SK-N-SH (cell line): ENCODE results near the gene UBTF. TPM values are rescaled to one million over a fixed set of nuclear protein-coding genes. Genes with fewer than 3 reads are reported as not detected.

Experiments
- CTCF ChIA-PET: fragments of 300-600, 350-600 bp; formaldehyde crosslinking; extraction: SDS; loops from one replicate; lab custom pipeline; 2021; lab: Yijun Ruan, JAX
- POLR2A ChIA-PET: fragments of 350-600 bp; sonication (Branson Sonifier 250); formaldehyde crosslinking; extraction: SDS; loops from one replicate; lab custom pipeline; 2020; ENCODE audit warnings: antibody characterized with exemption, inconsistent platforms; lab: Yijun Ruan, JAX
- DNase-seq: peaks from one replicate; pipeline ENCODE4 v3.0.0; 2012
- H2AFZ ChIP-seq: fragments of 200-600 bp; sonication (generic); 2 replicates; pipeline ENCODE4 v1.8.1; 2016; ENCODE audit warnings: antibody characterized with exemption, mild to moderate bottlenecking, low read depth
- H3F3A ChIP-seq: fragments of 200-600 bp; sonication (generic); replicated peaks from 2 replicates; pipeline ENCODE3; 2016; ENCODE audit warnings: antibody characterized with exemption, mild to moderate bottlenecking; ENCODE audit not compliant: insufficient read depth
- H3K27ac ChIP-seq, 2 experiments: fragments of 200-500 bp in 1 of 2; fragments of 200-600 bp in 1 of 2; sonication (Bioruptor generic) in 1 of 2; sonication (generic), shearing (Covaris generic) in 1 of 2; 2 replicates each; pipeline versions ENCODE4 v1.5.1 to v1.6.1; 2014 to 2016; ENCODE audit warnings: low read depth in 2 of 2, inconsistent platforms in 1 of 2, low read length in 1 of 2, mild to moderate bottlenecking in 1 of 2, mixed read lengths in 1 of 2
- H3K27me3 ChIP-seq: fragments of 200-600 bp; sonication (generic), shearing (Covaris generic); 2 replicates; pipeline ENCODE4 v1.6.1; 2016; ENCODE audit warnings: mixed run types; ENCODE audit not compliant: insufficient read depth
- H3K36me3 ChIP-seq, 2 experiments: fragments of 200-500 bp in 1 of 2; fragments of 200-600 bp in 1 of 2; sonication (Bioruptor generic) in 1 of 2; sonication (generic) in 1 of 2; replicated peaks in 1 of 2; 2 replicates each; pipeline versions ENCODE3 to v1.5.1; 2014 to 2016; ENCODE audit warnings: low read length in 1 of 2, mild to moderate bottlenecking in 1 of 2; ENCODE audit not compliant: insufficient read depth in 2 of 2, control insufficient read depth in 1 of 2
- H3K4me1 ChIP-seq, 2 experiments: fragments of 200-500 bp in 1 of 2; fragments of 200-600 bp in 1 of 2; sonication (Bioruptor generic) in 1 of 2; sonication (generic), shearing (Covaris generic) in 1 of 2; 2 replicates each; pipeline versions ENCODE4 v1.5.1 to v1.6.1; 2014 to 2016; ENCODE audit warnings: low read depth in 1 of 2, low read length in 1 of 2, mixed run types in 1 of 2; ENCODE audit not compliant: insufficient read depth in 2 of 2, control insufficient read depth in 1 of 2
- H3K4me2 ChIP-seq: fragments of 200-600 bp; sonication (generic), shearing (Covaris generic); 2 replicates; pipeline ENCODE4 v1.6.1; 2017; ENCODE audit warnings: mixed run types
- H3K4me3 ChIP-seq, 2 experiments: fragments of 200-500 bp in 1 of 2; fragments of 200-600 bp in 1 of 2; sonication (Bioruptor generic) in 1 of 2; sonication (generic), shearing (Covaris generic) in 1 of 2; 2 replicates each; pipeline versions ENCODE4 v1.5.1 to v1.8.1; 2014 to 2016; ENCODE audit warnings: low read depth in 2 of 2, inconsistent platforms in 1 of 2, low read length in 1 of 2, mild to moderate bottlenecking in 1 of 2, mixed read lengths in 1 of 2, moderate library complexity in 1 of 2
- H3K79me2 ChIP-seq: fragments of 200-600 bp; sonication (generic); 2 replicates; pipeline ENCODE4 v1.8.1; 2017; ENCODE audit warnings: mild to moderate bottlenecking; ENCODE audit not compliant: insufficient read depth
- H3K9ac ChIP-seq: fragments of 200-600 bp; sonication (generic); 2 replicates; pipeline ENCODE4 v1.6.1; 2017; ENCODE audit warnings: mixed run types
- H3K9me2 ChIP-seq: fragments of 200-600 bp; sonication (generic); 2 replicates; pipeline ENCODE4 v1.6.1; 2017; ENCODE audit warnings: mixed run types
- H3K9me3 ChIP-seq: fragments of 200-600 bp; sonication (generic); 2 replicates; pipeline ENCODE4 v1.6.1; 2017; ENCODE audit warnings: mixed run types, mild to moderate bottlenecking, moderate library complexity
- H4K20me1 ChIP-seq: fragments of 200-600 bp; sonication (generic); 2 replicates; pipeline ENCODE4 v1.6.1; 2017; ENCODE audit warnings: mild to moderate bottlenecking, mixed run types; ENCODE audit not compliant: insufficient read depth
- MEF2A ChIP-seq: IDR thresholded peaks from 2 replicates; pipeline ENCODE4 v1.4.0; 2012; ENCODE audit warnings: low read depth, borderline replicate concordance
- NFIC ChIP-seq: IDR thresholded peaks from 2 replicates; pipeline ENCODE4 v1.4.0; 2012; ENCODE audit warnings: borderline replicate concordance
- POLR2AphosphoS5 ChIP-seq: IDR thresholded peaks from 2 replicates; pipeline ENCODE4 v1.6.1; 2012; ENCODE audit warnings: low read depth, low read length
- RAD21 ChIP-seq: IDR thresholded peaks from 2 replicates; pipeline ENCODE4 v1.6.1; 2012; ENCODE audit warnings: mild to moderate bottlenecking, low read length
- RFX5 ChIP-seq: IDR thresholded peaks from 2 replicates; pipeline ENCODE4 v1.6.1; 2012; ENCODE audit warnings: mild to moderate bottlenecking, improper control_type of control experiment, low read length
- SIN3A ChIP-seq: IDR thresholded peaks from 2 replicates; pipeline ENCODE4 v1.6.1; 2012; ENCODE audit warnings: low read depth, mild to moderate bottlenecking, low read length, moderate library complexity, borderline replicate concordance
- TEAD4 ChIP-seq: IDR thresholded peaks from 2 replicates; pipeline ENCODE4 v1.4.0; 2012; ENCODE audit warnings: mild to moderate bottlenecking, borderline replicate concordance; ENCODE audit not compliant: insufficient read depth
- WGBS: methylation state at CpG from one replicate; pipeline ENCODE4 v1.1.6; 2017; ENCODE audit warnings: low lambda C conversion rate; 5-methylcytosine and 5-hydroxymethylcytosine counted together
- polyA plus RNA-seq, 3 experiments: library from polyadenylated mRNA; depleted of rRNA; stranded (reverse); fragments of >200 nt; gene quantifications; 2 replicates each; pipeline ENCODE4 v1.2.3, GENCODE V29; 2012
- TF ChIP-seq, protein P1 (sequence below): IDR thresholded peaks from 2 replicates; pipeline ENCODE4 v1.4.0; 2012; ENCODE audit warnings: low read depth, borderline replicate concordance
- TF ChIP-seq, protein P2 (sequence below): IDR thresholded peaks from 2 replicates; pipeline ENCODE4; 2012
- TF ChIP-seq, protein P3 (sequence below): fragments of 150-350 bp; IDR thresholded peaks from 2 replicates; pipeline ENCODE4 v1.6.1; 2017; ENCODE audit warnings: antibody characterized with exemption, low read length, low read depth, borderline replicate concordance
- TF ChIP-seq, protein P4 (sequence below): IDR thresholded peaks from 2 replicates; pipeline ENCODE4 v1.4.0; 2012; ENCODE audit warnings: low read depth
- TF ChIP-seq, protein P5 (sequence below): IDR thresholded peaks from 2 replicates; pipeline ENCODE4 v1.4.0; 2012; ENCODE audit warnings: low read depth, borderline replicate concordance

The UBTF gene
- polyA plus RNA-seq, 1 of the 3 experiments (the other 2 are of a cell fraction) = 37.2 TPM

DNA sequence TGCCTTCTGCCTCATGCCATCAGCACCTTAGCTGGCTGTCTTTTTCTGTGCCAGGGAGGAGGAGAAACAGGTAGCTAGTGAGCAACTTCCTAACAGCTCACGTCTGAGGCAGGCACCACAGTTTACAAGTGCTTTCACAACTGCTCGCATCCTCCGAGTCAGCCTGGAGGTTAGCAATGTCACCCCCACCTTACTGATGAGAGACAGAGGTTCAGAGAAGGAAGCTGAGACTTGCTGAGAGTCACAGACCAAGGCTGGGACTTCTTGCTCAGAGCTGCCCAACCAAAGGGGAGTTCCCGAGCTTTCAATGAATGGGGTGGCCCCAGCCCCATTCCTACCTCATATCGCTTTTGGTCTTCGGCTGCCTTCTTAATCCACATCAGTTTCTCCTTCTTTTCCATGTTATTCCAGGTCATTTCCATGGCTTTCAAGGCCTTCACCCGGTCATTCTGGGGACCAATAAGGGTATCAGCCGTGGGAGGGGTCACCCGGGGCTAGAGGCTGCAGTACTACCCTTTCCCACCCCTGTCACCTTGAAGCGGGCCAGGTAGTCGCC is 9.6 kb downstream of the UBTF start:
- peaks cover 3% of the 10 kb centered on the region; the same call in 1 of the 2 replicates for H3K79me2 ChIP-seq
- H3K9me3 ChIP-seq = no peaks in the 10 kb centered on the region
- TF ChIP-seq, protein P1, sequence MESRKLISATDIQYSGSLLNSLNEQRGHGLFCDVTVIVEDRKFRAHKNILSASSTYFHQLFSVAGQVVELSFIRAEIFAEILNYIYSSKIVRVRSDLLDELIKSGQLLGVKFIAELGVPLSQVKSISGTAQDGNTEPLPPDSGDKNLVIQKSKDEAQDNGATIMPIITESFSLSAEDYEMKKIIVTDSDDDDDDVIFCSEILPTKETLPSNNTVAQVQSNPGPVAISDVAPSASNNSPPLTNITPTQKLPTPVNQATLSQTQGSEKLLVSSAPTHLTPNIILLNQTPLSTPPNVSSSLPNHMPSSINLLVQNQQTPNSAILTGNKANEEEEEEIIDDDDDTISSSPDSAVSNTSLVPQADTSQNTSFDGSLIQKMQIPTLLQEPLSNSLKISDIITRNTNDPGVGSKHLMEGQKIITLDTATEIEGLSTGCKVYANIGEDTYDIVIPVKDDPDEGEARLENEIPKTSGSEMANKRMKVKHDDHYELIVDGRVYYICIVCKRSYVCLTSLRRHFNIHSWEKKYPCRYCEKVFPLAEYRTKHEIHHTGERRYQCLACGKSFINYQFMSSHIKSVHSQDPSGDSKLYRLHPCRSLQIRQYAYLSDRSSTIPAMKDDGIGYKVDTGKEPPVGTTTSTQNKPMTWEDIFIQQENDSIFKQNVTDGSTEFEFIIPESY = no peak
- 93% methylated on average over 11 of the region's 11 CpGs for WGBS
- no peaks in the 10 kb centered on the region for H3K9me2 ChIP-seq
- ChIA-PET CTCF (interaction anchor here (0.8 to 6.7 kb wide), 18 partner anchors 9 to 140 kb away, joined by 3 to 57 read pairs (median 7); partner anchors contain the start of genes G6PC3, GRN and UBTF), POLR2A (no interaction called here)
- H3K27ac ChIP-seq = no peak overlapping the region
- peaks cover 39% of the 10 kb centered on the region for H3F3A ChIP-seq
- no peak overlapping the region for H3K9ac ChIP-seq
- H3K4me3 ChIP-seq = peak overlapping the region in 1 of 2 experiments; percentile 44; a peak in 1 of 4 replicates
- DNase-seq = no peak
- H3K4me1 ChIP-seq = 0 out of 4 replicates have a peak, but pooled peaks cover 0 to 4% of the 10 kb centered on the region in 2 experiments
- H2AFZ ChIP-seq = no peak overlapping the region
- peaks cover 11% of the 10 kb centered on the region; the same call in 1 of the 2 replicates for H4K20me1 ChIP-seq
- no peak overlapping the region for H3K4me2 ChIP-seq
- H3K27me3 ChIP-seq = no peaks in the 10 kb centered on the region
- H3K36me3 ChIP-seq = peaks cover 35 to 67% of the 10 kb centered on the region in 2 experiments

DNA sequence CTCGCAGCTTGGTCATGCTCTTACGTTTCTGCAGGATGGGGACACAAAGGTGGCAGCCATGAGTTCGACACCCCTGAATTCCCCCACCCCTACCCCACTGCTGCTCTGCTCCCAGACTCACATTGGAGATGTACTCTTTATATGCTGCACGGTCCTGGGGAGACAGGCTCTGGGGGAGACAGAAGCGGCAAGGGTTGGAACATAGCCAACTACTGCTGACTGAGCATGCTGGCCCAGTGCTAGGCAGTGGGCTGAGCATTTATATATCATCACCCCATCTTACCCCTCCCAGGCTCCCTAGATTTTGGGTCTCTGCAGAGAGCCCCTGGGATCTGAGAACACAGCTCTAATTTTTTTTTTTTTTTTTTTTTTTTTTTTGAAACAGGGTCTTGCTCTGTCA is 11.7 kb downstream of the UBTF start:
- Histone ChIP-seq H3K4me2 (no peak overlapping the region), H3K4me1 (peaks cover 7 to 12% of the 10 kb centered on the region in 2 experiments; a peak in 3 of 4 replicates), H3K9ac (no peak overlapping the region), H3F3A (peaks cover 42% of the 10 kb centered on the region), H3K27me3 (no peaks in the 10 kb centered on the region), H3K9me3 (no peaks in the 10 kb centered on the region), H3K36me3 (peaks cover 29 to 50% of the 10 kb centered on the region in 2 experiments), H3K79me2 (no peaks in the 10 kb centered on the region), H2AFZ (no peak overlapping the region), H3K27ac (no peak overlapping the region), H3K4me3 (no peak overlapping the region), H3K9me2 (no peaks in the 10 kb centered on the region), H4K20me1 (no peaks in the 10 kb centered on the region; the same call in 1 of the 2 replicates)
- no peak for TF ChIP-seq POLR2AphosphoS5
- TF ChIP-seq SIN3A = no peak
- TF ChIP-seq, protein P2, sequence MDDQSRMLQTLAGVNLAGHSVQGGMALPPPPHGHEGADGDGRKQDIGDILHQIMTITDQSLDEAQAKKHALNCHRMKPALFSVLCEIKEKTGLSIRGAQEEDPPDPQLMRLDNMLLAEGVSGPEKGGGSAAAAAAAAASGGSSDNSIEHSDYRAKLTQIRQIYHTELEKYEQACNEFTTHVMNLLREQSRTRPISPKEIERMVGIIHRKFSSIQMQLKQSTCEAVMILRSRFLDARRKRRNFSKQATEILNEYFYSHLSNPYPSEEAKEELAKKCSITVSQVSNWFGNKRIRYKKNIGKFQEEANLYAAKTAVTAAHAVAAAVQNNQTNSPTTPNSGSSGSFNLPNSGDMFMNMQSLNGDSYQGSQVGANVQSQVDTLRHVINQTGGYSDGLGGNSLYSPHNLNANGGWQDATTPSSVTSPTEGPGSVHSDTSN = no peak
- TF ChIP-seq RFX5 = no peak
- no peak for TF ChIP-seq RAD21
- no peak for TF ChIP-seq NFIC
- TF ChIP-seq, protein P3, sequence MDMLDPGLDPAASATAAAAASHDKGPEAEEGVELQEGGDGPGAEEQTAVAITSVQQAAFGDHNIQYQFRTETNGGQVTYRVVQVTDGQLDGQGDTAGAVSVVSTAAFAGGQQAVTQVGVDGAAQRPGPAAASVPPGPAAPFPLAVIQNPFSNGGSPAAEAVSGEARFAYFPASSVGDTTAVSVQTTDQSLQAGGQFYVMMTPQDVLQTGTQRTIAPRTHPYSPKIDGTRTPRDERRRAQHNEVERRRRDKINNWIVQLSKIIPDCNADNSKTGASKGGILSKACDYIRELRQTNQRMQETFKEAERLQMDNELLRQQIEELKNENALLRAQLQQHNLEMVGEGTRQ = no peak
- TF ChIP-seq MEF2A = no peak
- no peak for TF ChIP-seq TEAD4
- TF ChIP-seq, protein P4, sequence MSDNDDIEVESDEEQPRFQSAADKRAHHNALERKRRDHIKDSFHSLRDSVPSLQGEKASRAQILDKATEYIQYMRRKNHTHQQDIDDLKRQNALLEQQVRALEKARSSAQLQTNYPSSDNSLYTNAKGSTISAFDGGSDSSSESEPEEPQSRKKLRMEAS = no peak
- TF ChIP-seq, protein P5, sequence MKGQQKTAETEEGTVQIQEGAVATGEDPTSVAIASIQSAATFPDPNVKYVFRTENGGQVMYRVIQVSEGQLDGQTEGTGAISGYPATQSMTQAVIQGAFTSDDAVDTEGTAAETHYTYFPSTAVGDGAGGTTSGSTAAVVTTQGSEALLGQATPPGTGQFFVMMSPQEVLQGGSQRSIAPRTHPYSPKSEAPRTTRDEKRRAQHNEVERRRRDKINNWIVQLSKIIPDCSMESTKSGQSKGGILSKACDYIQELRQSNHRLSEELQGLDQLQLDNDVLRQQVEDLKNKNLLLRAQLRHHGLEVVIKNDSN = no peak
- DNase-seq = no peak
- POLR2A ChIA-PET = no interaction called here
- CTCF ChIA-PET = interaction anchor here (1.0 to 6.7 kb wide), 4 partner anchors 9 to 143 kb away, joined by 4 to 57 read pairs (median 8); no protein-coding TSS in a partner anchor
- 97% methylated on average over 3 of the region's 5 CpGs for WGBS
